ENCODE results near the gene PDSS2. TPM values are rescaled to one million over a fixed set of nuclear protein-coding genes. Genes with fewer than 3 reads are reported as not detected.

Gene PDSS2
- total RNA-seq, 1 experiment from 2014 or later = 17.7 TPM

- DNase-seq (ENCODE audit: low read depth, low spot score) = no peak
- CTCF ChIA-PET = no interaction called here
- H3K4me3 ChIP-seq (ENCODE audit: low read depth in 2 of 2, low read length in 2 of 2) = no peak overlapping the region
Observed at GRCh38 chr6:107275330-107275865, 184.0 kb downstream of the PDSS2 start.

GRCh38 chr6:107274288-107274687, 185.1 kb downstream of the PDSS2 start:
- intact Hi-C loops (cut with micrococcal nuclease; ENCODE audit: unreplicated experiment) (no loop called here), in situ Hi-C loops (cut with HindIII; ENCODE audit: low pct_unique_long_range_greater_than_20kb, low sequenced_read_pairs) (no loop called here)
- ChIA-PET CTCF (no interaction called here), POLR2A (no interaction called here)
- Histone ChIP-seq H3K4me1 (ENCODE audit: control insufficient read depth, insufficient read depth, low read length) (no peaks in the 10 kb centered on the region), H3K27ac (ENCODE audit: low read length) (no peak overlapping the region), H3K36me3 (ENCODE audit: control insufficient read depth, insufficient read depth, low read length) (no peaks in the 10 kb centered on the region), H3K27me3 (ENCODE audit: control insufficient read depth, insufficient read depth, low read length) (no peaks in the 10 kb centered on the region), H3K4me3 (ENCODE audit: low read depth in 2 of 2, low read length in 2 of 2) (no peak overlapping the region), H3K9me3 (ENCODE audit: control insufficient read depth, insufficient read depth, low read depth, low read length) (no peaks in the 10 kb centered on the region)
- DNase-seq (ENCODE audit: low read depth, low spot score) = no peak
- ATAC-seq = no peak
- TF ChIP-seq REST (IDR thresholded peaks at IDR 0.05; ENCODE audit: insufficient read depth in 1 of 2, low read depth in 2 of 2, low read length in 1 of 2) (no peak), TCF7L2 (IDR thresholded peaks at IDR 0.05; ENCODE audit: low read depth, low read length) (no peak), CTCF (IDR thresholded peaks at IDR 0.05) (peak; percentile 20; the same call in 1 of the 2 replicates), POLR2AphosphoS5 (IDR thresholded peaks at IDR 0.05; ENCODE audit: low read depth, low read length) (no peak)
- no TSS peak for BruUV-seq (replicated peaks)

More at GRCh38 chr6:107275330-107275865, 184.0 kb downstream of the PDSS2 start:
- POLR2A ChIA-PET = no interaction called here
- in situ Hi-C loops (cut with HindIII; ENCODE audit: low pct_unique_long_range_greater_than_20kb, low sequenced_read_pairs) = no loop called here
- Histone ChIP-seq H3K27me3 (ENCODE audit: control insufficient read depth, insufficient read depth, low read length) (no peaks in the 10 kb centered on the region), H3K27ac (ENCODE audit: low read length) (no peak overlapping the region), H3K36me3 (ENCODE audit: control insufficient read depth, insufficient read depth, low read length) (no peaks in the 10 kb centered on the region), H3K9me3 (ENCODE audit: control insufficient read depth, insufficient read depth, low read depth, low read length) (no peaks in the 10 kb centered on the region), H3K4me1 (ENCODE audit: control insufficient read depth, insufficient read depth, low read length) (no peaks in the 10 kb centered on the region)
- intact Hi-C loops (cut with micrococcal nuclease; ENCODE audit: unreplicated experiment) = no loop called here
- no peak for TF ChIP-seq REST (IDR thresholded peaks at IDR 0.05; ENCODE audit: insufficient read depth in 1 of 2, low read depth in 2 of 2, low read length in 1 of 2)
- ATAC-seq = no peak
- BruUV-seq (replicated peaks) = no TSS peak

Data from Panc1 (cell line).